GM19463 (cell line): ENCODE results near the gene KAT14.
"Not testable (repeated sequence)": the region's sequence is repeated elsewhere in the genome, so short reads cannot be mapped to it uniquely, and the experiment has no call there.

Source experiments
- ATAC-seq: cut with Tn5 transposase; IDR thresholded peaks from one replicate; pipeline ENCODE4 v1.9.1; 2021; ENCODE audit warnings: mild to moderate bottlenecking, moderate library complexity; ENCODE audit not compliant: unreplicated experiment

KAT14 gene

DNA sequence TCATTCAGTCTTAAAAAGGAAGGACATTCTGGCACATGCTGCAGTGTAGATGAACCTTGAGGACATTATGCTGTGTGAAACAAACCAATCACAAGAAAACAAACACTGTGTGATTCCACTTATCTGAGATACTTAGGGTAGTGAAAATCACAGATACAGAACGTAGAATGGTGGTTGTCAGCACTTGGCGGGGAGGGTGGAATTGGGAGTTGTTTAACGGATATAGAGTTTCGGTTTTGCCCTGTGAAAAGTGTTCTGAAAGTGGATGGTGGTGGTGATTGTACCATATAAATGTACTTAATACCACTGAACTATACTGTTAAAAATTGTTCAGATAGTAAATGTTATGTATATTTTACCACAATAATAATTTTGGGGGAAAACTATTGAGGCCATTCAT is 18.4 kb downstream of the KAT14 start:
- ATAC-seq: no peak

DNA sequence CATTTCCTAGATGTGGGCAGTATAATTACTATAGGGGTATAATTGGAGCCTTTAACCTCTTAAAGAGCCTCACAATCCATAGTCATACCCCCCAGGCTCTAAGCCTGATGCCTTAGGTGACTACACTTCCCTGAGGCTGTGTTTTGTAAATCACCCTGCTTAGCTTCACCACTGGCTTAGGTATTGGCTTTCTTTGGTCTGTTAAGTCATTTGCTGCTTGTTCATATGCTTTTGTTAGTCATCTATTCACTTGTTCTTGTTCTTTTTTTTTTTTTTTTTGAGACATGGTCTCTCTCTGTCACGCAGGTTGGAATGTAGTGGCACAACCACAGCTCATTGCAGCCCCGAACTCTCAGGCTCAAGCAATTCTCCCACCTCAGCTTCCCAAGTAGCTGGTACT is 26.7 kb downstream of the KAT14 start:
- no peak for ATAC-seq

DNA sequence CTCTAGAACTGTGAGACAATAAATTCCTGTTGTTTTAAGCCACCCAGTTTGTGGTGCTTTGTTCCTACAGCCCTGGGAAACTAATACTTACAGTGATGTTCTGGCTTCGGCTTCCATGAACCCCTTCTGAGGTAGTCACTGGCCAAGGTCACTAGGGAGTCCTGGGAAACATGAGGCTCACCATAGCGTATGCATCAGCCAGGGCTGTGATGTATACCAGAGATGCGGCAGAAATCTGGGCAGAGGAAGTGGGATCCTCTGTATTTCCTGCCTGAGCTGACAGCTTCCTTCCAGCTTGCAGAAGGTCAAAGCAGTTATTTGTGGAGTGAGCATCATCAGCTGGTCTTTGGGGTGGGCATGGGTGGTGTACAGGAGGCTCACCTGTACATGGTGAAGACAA is 27.9 kb downstream of the KAT14 start:
- ATAC-seq: no peak

DNA sequence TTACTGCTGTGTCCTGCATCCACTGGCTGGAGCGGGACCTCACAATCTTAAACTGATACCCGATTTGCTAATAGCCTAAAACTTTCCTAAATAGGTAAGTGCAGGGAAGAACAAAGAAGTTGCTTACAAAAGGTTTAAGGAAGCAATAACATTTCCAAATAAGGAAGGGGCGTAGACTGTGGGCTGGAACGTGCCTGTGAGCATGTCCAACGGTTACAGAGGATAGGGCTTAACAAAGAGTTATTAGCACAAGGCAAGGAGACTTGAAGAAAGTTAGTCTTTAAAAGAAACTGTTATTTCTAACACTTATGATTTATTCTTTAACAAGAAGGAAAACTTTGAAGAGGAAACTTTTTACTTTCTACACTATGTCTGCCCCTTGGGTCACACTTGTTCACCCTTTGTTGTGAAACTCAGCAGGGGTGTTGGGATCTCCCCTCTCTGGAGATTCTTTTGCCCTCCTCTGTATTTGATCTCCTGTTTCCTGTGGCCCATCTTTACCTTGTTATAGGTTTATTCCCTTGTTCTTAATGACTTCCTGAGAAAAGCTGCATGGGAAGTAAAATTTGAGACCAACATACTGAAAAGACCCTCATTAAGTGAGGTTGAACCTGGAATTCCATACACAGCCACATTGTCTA is 28.7 kb downstream of the KAT14 start:
- no peak for ATAC-seq

DNA sequence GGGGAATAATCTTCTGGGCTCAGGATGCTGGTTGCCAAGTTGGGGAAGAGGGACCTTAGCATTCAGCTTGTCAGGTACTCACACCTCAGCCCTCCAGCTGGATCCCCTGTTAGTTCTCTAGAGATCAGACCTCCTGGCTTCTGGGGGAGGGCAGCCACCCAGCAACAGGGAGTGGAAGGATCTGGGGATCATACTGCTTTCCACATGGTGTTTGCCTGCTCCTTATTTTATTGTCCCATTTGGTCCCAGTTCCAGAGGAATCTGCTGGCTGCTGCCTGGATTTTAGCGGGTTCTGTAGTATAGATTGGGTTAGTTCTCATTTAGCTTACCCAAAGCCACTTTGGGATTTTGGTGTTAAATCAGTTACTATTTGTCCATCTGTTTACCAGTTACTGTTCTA is 29.3 kb downstream of the KAT14 start:
- no peak for ATAC-seq

DNA sequence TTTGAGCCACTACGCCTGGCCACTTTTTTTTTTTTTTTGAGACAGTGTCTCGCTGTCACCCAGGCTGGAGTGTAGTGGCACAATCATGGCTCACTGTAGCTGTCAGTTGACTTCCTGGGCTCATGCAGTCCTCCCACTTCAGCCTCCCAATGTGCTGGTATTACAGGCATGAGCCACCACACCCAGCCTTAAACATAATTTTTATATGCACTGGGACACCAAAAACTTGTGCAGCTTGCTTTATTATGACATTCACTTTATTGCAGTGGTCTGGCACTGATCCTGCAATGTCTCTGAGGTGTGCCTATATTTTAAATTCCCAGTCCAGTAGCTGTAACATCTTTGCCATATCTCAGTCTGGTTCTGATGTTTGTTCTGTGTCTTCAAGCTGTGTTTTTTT is 34.7 kb downstream of the KAT14 start:
- ATAC-seq: no peak

DNA sequence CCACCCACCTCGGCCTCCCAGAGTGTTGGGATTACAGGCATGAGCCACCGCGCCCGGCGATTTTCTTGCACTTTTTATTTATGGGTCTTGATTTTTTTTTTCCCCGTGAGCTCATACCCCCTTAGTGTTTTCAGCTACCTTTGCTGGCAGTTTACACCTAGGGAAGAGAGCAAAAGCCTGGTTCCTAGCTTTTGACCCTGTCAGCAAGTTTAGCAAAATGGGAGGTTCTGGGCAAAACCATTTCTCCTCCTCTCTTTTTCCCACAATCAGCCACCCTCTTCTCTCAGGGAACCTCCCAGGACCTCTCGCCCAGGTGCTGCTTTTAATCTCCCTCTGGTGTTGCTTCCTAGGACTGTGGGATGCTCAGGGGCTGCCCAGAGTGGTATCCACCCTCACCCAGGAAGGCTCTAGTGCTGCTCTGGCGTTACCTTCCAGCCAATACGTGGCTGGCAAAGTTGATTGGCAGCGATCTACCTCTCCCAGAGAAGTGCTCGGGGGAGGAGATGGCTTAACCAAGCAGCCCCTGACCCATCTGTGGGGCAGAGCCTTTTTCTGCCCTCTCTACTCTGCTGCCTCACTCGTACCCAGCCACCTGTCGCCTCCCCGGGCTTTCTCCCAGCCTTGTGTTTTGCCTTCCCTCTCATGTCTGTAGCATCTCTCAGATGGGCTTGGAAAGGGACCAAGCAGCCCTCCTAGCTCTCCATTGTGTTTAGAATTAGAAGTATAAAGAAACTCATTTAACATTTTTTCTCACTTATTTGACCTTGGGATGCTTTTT is 37.4 kb downstream of the KAT14 start:
- no peak for ATAC-seq

DNA sequence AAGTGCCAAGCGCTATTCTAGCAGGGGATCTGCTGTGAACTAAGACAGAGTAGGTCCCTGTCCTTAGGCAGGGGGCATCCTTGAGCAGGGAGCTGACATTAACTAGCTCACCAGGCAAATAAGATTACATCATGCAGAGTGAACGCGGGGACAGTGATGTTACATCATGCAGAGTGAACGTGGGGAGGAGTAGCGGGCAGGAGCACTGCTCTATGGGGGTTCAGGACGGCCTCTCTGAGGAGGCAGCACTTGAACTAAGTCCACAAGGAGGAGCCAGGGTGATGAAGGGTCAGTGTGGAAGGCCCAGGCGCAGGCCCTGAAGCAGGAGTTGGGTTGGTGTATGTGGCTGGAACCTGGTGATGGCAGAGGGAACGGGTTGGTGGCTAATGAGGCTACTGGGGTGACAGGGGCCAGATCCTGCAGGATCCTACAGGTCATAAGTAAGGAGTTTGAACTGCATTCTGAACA is 38.7 kb downstream of the KAT14 start:
- ATAC-seq: no peak

DNA sequence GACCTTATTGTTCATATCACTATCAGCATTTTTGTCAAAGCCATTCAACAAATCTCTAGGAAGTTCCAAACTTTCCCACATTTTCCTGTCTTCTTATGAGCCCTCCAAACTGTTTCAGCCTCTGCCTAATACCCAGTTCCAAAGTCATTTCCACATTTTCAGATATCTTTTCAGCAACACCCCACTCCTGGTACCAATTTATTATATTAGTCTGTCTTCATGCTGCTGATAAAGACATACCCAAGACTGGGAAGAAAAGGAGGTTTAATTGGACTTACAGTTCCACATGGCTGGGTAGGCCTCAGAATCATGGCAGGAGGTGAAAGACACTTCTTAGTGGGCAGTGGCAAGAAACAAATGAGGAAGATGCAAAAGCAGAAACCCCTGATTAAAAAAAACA is 42.7 kb downstream of the KAT14 start:
- not testable (repeated sequence) for ATAC-seq

DNA sequence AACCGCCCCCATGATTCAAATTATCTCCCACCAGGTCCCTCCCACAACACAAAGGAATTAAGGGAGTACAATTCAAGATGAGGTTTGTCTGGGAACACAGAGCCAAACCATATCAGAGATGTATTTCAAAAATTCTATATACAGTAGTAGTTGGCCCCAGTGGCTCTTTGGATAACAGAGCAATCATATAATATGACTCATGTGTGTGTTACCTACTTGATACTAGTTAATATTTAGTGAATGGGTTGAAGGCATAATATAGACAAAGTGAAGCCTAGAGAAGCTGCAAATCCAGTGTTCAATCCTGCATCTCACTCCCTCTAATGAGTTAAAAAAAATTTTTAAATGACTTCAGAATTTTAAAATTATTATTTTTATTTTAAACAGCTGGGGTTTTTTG is 43.2 kb downstream of the KAT14 start:
- no peak for ATAC-seq

DNA sequence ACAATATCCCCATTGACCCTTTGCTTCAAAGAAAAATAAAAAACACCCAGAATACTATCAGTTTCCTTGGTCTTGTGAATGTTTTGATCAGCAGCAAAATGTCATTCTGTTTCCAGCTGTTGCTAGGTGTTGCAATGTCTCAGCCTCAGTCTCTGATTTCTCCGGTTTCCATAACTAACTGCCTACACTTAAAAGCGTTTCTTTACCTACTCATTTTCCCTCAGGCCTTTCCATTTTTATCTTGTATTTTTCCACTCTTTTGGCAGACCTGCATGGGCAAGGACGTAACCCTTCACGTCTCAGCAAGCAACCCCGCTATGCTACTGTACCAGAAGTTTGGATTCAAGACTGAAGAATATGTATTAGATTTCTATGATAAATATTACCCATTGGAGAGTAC is 49.4 kb downstream of the KAT14 start:
- no peak for ATAC-seq

DNA sequence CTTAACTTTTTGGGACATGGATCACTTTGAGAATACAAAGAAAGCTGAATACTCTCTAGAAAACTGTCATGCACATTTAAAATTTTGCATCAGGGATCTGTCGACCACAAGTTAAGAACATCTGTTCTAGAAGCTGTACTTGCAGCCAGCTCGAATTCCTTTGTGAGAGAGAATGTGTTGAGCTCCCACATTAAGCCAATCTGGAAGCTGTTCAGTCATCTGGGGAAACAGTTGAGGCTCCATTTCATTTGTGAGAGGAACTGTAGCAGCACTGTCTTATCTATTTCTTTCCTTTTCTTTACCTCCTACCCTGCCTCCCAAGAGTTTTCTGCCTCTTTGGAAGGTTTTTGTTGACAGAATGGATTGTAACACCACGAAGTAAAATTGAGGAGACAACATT is 50.8 kb downstream of the KAT14 start:
- ATAC-seq: no peak

DNA sequence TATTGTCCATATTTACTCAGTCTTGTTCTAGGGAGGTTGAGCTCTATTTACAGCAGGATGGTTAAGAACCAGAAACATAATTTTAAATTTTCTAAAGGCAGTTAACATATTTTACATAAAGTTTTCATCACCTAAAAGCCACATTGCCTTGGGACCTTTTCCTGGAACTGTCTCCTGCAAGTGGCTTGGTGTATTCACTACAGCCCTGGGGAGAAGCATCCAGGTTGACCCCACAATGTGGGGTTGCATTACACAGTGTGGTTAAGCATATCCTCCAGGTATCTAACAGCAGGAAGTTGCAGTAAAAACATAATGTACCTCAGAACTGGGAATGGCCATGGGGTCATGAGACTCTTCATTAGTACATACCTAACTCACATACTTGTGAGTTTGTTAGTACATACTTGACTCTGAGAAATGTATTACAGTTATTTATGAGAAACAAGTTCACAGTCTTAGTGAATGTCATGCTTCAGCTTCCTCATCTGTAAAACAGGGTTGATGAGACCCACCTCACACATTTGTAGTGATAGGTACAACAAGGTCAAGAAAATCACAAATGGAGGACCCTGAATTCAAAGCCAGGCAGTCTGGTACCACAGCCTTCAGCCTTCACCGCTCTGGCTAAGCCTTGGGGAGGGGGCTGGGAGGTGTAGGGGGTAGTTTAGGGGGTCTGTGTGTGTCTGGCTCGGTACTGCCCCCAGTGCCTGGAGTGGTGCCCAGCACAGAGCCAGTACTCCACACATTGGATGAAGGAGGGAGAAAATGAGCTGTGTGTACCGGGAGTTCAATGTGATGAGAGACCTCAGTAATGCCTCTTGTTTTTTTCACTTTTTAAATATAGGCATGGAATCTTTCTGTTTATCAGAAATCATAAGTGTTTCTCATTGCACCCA is 52.9 kb downstream of the KAT14 start:
- ATAC-seq: no peak

DNA sequence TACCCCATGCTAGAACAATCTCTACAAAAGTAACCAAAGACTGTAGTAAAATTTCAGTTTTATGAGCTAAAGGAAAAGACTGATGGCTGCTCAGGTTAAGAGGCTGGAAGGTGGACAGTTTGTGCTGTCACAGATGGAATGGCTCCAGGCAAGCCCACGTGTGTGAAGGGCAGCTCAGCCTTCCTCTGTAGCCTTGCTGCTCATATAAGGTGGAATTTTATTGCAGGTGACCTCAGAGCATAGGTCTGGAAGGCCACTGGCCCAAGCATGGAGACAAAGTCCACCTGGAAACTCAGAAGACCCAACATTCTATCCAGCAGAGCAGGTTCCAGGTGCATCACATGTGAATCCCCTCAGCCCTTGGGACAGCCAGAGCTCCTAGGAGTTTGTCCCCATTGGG is 53.6 kb downstream of the KAT14 start:
- no peak for ATAC-seq

DNA sequence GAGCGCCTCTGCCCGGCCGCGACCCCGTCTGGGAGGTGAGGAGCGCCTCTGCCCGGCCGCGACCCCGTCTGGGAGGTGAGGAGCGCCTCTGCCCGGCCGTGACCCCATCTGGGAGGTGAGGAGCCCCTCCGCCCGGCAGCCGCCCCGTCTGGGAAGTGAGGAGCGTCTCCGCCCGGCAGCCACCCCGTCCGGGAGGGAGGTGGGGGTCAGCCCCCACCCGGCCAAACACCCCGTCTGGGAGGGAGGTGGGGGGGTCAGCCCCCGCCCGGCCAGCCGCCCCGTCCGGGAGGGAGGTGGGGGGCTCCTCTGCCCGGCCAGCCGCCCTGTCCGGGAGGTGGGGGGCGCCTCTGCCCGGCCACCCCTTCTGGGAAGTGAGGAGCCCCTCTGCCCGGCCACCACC is 56.8 kb downstream of the KAT14 start:
- not testable (repeated sequence) for ATAC-seq

DNA sequence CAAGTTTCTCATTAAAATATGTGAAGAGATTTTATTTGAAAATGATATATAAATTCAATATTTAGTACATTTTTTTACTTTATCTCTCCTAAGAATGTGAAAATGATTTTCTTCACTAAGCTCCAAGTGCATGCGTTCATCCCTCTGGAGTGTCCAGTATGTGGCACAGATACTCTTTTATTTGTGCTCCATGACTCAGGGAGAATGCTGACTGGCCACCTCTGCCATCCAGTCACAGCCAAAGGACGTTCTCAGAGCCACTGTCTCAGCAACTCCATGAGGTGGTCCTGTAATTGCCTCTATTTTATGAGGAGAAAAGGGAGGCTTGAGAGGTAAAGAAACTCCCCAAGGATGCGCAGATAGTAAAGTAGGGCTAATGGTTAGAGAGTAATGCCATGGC is 58.3 kb downstream of the KAT14 start:
- no peak for ATAC-seq

DNA sequence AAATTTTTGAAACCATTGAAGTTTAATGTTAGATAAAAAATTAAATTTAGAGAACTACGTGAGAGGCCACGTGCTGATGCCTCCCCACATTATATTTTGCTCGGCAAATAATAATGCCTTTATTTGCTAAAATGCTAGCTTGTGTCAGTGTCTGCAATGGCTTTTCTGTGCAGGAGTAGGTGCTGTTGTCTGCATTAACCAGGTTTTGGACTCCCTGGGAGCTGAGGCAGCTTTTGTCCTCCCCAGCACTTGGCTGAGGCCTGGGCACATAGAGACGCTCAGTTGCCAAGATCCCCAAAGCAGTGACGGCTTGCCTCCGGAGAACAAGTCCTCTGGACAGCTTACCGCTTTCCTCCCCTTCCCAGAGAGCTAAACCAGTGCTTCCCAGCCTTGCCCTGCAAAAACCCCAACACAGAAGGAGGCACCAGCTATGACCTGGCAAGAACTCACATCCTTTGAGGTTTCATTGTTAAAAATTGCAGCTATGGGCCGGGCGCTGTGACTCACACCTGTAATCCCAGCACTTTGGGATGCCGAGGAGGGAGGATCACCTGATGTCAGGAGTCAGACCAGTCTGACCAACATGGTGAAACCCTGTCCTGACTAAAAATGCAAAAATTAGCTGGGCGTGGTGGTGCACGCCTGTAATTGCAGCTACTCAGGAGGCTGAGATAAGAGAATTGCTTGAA is 59.9 kb downstream of the KAT14 start:
- ATAC-seq: no peak

DNA sequence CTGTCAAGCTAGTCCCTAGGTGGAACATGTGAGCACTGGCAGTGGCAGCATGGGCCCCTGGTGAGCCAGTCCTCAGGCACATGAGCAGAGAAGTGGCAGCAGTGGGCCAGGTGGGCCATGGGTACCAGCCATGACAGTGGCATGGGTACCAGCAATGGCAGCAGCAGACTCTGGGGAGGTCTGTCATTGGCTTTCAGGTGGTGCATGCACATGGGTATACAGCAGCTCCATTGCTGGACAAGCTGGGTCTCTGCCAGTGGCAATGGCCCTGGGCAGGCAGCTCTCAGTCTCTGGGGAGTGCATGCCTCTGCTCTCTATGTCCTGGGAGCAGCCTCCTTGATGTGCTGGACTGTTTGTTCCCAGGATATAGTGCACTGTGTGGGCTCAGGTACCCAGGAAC is 65.3 kb downstream of the KAT14 start:
- ATAC-seq: no peak

DNA sequence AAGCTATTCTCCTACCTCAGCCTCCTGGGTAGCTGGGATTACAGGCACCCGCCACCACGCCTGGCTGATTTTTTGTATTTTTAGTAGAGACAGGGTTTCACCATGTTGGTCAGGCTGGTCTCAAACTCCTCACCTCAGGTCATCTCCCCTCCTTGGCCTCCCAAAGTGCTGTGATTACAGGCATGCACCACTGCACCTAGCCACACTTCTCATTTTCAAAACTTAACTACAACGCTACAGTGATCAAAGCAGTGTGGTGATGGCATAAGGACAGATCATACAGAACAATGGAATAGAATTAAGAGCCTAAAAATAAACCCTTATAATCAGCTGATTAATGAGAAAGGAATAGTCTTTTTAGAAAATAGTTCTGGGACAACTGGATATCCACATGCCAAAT is 66.0 kb downstream of the KAT14 start:
- not testable (repeated sequence) for ATAC-seq

DNA sequence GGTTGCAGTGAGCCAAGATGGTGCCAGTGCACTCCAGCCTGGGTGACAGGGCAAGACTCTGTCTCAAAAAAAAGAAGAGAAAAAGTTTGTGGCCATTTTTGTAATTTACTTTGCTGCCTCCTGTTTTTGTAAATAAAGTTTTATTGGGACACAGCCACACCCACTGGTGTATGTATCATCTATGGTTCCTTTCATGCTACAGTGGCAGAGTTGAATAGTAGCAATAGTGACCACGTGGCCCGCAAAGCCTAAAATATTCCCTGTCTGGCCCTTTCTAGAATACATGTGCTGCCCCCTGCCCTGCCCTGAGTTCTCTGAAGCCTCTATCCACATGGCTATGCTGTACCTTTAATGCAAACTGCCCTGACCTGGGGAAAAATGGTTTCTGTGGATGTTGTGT is 75.3 kb downstream of the KAT14 start:
- no peak for ATAC-seq

DNA sequence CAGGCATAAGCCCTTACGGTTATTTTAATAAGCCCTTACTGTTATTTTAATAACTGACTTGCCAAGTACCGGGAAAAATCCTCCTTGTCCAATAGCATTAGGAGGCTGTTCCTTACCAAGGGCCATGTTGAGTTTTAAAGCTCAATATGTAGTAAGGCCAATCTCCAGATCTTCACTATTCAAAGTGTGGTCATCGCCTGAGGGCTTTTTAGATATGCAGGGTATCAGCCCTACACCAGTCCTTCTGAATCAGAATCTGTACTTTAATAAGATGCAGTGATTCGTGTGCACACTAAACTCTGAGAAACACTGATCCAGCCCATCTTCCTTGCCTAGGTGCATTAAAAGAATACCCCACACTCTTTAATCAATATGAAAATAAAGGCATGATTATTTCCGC is 77.9 kb downstream of the KAT14 start:
- no peak for ATAC-seq
